Cardiac fibroblast (primary cell): ENCODE data around the gene RAP1GDS1.
"Not testable (repeated sequence)": the region's sequence is repeated elsewhere in the genome, so short reads cannot be mapped to it uniquely, and the experiment has no call there.

Experiments used
- DNase-seq, 2 donors: peaks; one replicate each; pipeline versions ENCODE4 v3.0.0 to v3.0.0-alpha.2; 2010; ENCODE audit warnings: low read depth in 2 of 2
- H3K4me3 ChIP-seq, 2 donors: replicated peaks in 1 of 2; 1 replicate in 1 of 2; 2 replicates in 1 of 2; pipeline ENCODE4 v1.5.1; 2011; ENCODE audit warnings: low read depth in 2 of 2, low read length in 2 of 2, mild to moderate bottlenecking in 2 of 2, moderate library complexity in 1 of 2
- CTCF ChIP-seq: IDR thresholded peaks from one replicate; pipeline ENCODE4 v1.5.1; 2011; ENCODE audit warnings: low read depth, mild to moderate bottlenecking, low read length, inconsistent platforms

The RAP1GDS1 gene

DNA sequence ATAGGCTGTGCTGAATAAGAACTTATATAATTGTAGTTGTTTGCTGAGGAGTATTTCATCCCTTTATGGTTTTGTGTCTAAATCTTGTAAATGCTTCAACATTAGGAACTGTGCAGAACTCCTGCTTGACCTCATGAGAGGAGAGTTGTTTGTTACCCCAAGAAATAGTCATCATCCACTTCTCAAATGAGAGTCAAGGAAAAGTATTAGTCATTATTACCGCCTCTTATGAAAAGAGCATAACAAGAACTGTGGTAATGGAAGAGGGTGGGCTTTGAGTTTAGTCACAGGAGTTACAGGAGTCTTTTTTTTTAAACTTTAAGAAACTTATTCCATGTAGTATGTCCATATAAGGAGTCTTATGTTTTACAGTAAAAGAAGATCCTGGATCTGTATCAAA, 132.9 kb downstream of the RAP1GDS1 start:
- TF ChIP-seq CTCF: no peak
- DNase-seq: peak in 1 of 2 donors; percentile 17
- no peak overlapping the region for H3K4me3 ChIP-seq

DNA sequence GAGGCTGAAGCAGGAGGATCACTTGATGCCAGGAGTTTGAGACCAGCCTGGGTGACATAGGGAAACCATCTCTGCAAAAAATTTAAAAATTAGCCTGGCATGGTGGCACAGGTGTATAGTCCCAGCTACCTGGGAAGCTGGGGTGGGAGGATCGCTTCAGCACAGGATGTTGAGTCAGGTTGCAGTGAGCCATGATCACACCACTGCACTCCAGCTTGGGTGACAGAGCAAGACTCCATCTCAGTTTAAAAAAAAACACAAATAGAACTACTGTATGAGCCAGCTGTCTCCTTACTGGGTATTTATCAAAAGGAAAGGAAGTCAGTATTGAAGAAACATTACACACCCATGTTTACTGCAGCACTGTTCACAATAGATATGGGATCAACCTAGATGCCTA, 138.7 kb downstream of the RAP1GDS1 start:
- TF ChIP-seq CTCF: no peak
- no peak for DNase-seq

DNA sequence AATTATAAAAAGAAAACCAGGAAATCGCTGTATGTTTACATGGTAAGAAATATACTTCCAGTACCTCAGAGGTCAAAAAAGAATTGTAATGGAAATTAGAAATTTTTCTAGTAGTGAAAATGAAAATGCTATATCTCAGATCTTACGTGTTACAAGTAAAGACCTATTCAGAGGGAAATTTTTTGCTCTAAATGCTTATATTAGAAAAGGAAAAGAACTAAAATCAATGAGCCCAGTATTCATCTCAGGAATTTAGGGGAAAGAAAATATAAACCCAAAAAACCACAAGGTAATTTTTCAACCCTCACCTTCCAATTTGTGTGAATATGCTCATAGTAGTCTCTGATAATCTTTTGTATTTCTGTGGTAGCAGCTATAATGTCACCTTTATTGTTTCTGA, 145.6 kb downstream of the RAP1GDS1 start:
- no peak for TF ChIP-seq CTCF
- no peak overlapping the region for H3K4me3 ChIP-seq
- no peak for DNase-seq

More for the DNA sequence above, 138.7 kb downstream of the RAP1GDS1 start:
- no peak overlapping the region for H3K4me3 ChIP-seq

GRCh38 chr4:98411731-98412130, 150.5 kb downstream of the RAP1GDS1 start:
- no peak for TF ChIP-seq CTCF
- no peak for DNase-seq
- H3K4me3 ChIP-seq: no peak overlapping the region

DNA sequence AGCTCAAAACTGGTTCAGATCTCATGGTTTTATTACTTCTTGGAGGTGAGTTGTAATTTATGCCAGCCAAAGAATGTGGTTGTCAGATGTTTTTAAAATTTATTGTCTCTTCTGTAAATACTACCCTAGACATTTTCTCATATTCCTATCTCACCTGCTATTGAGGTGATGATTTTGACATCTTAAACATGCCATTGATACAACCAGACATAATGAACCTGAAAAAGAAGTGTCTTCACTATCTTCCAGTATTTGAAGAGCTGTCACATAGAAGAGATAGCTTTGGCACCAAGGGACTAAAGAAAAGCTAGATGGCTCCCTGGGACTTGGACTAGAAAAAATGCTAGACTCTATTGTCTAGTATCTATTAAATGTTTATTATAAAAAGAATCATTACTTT, 155.7 kb downstream of the RAP1GDS1 start:
- no peak for DNase-seq
- TF ChIP-seq CTCF: no peak
- H3K4me3 ChIP-seq: no peak overlapping the region

DNA sequence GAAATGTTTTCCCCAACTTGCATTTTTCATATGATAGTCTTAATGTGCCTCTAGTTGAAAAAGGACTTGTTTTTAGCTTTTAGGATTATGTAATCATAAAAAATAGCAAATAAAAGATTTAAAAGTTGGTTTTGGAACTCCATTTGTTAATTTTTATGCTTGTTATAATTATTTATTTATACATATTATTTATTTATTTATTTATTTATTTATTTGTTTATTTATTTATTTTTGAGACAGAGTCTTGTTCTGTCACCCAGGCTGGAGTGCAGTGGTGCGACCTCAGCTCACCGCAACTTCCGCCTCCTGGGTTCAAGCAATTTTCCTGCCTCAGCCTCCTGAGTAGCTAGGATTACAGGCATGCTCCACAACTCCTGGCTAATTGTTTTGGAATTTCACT, 159.0 kb downstream of the RAP1GDS1 start:
- not testable (repeated sequence) for DNase-seq, H3K4me3 ChIP-seq

- TF ChIP-seq CTCF: no peak
- DNase-seq: peak in 1 of 2 donors; percentile 23
- no peak overlapping the region for H3K4me3 ChIP-seq
Measured at GRCh38 chr4:98421111-98421510, 159.9 kb downstream of the RAP1GDS1 start.
